HEK293T (cell line): ENCODE measurements around the gene LCE1C.

Experiments
- CTBP1 ChIP-seq: fragments of 450-650 bp; IDR thresholded peaks from 2 replicates; pipeline ENCODE4 v1.6.1; 2016; ENCODE audit warnings: borderline replicate concordance
- ELF4 ChIP-seq: fragments of 450-650 bp; IDR thresholded peaks from 2 replicates; pipeline ENCODE4 v1.6.1; 2017; ENCODE audit warnings: antibody characterized with exemption
- FOXA1 ChIP-seq: fragments of 450-650 bp; IDR thresholded peaks from 2 replicates; pipeline ENCODE4 v1.6.1; 2016; ENCODE audit warnings: mild to moderate bottlenecking
- L3MBTL2 ChIP-seq: fragments of 450-650 bp; conservative IDR thresholded peaks from 2 replicates; pipeline ENCODE4 v1.6.1; 2016; ENCODE audit warnings: mild to moderate bottlenecking
- LEF1 ChIP-seq: fragments of 450-650 bp; IDR thresholded peaks from 2 replicates; pipeline ENCODE4 v1.6.1; 2017; ENCODE audit warnings: mild to moderate bottlenecking, borderline replicate concordance
- TARDBP ChIP-seq: fragments of 450-650 bp; IDR thresholded peaks from 2 replicates; pipeline ENCODE4 v1.6.1; 2016

DNA sequence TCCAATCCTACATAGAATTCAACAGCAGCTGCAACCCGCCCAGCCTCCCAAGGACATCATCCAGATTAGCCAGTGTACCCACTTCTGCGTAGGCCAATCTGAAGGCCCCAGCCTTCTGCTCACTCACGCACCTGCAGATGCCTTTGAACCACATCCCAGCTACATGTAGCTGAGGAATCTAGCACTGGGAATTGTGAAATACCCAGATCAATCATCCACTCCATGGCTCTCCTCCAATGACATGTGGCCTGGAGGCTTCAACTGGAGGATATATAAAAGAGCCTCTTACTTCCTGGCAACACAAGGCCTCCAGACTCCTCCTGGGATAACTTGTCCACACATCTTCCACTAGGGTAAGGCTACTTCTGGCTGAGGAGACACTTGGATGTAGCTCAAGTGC, 36.1 kb upstream of the LCE1C start, which contains the start of gene LCE6A:
- no peak for TF ChIP-seq ELF4
- TF ChIP-seq FOXA1 = no peak
- TF ChIP-seq LEF1 = no peak
- TF ChIP-seq CTBP1 = no peak
- TF ChIP-seq TARDBP = no peak
- TF ChIP-seq L3MBTL2 = no peak
